Measurements from ENCODE around the gene KLHDC9.

DNA sequence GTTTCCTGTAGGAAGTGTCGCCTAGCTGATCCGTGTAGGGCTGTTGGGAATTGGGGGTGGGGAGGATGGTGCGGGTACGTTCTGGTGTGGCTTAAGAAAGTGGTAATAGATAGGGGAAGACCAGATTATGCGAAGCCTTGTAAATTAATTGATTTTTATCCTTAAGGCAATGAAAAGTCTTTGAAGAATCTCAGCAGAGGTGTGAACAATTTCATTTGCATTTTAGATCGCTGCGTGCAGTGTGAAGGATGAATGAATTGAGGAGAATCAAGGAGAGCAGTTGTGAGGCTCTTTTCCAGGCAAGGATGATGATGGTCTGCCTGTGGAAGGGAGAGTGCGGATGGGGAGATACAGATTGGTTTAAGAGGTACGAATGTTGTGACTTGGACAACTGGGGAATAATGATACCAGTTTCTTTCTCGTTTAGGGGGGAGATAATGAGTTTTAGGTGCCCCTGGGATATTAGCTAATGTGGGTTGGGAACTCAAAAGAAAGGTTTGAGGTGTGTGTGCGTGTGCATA, 35.1 kb downstream of the KLHDC9 start:
- TF ChIP-seq, protein P1, sequence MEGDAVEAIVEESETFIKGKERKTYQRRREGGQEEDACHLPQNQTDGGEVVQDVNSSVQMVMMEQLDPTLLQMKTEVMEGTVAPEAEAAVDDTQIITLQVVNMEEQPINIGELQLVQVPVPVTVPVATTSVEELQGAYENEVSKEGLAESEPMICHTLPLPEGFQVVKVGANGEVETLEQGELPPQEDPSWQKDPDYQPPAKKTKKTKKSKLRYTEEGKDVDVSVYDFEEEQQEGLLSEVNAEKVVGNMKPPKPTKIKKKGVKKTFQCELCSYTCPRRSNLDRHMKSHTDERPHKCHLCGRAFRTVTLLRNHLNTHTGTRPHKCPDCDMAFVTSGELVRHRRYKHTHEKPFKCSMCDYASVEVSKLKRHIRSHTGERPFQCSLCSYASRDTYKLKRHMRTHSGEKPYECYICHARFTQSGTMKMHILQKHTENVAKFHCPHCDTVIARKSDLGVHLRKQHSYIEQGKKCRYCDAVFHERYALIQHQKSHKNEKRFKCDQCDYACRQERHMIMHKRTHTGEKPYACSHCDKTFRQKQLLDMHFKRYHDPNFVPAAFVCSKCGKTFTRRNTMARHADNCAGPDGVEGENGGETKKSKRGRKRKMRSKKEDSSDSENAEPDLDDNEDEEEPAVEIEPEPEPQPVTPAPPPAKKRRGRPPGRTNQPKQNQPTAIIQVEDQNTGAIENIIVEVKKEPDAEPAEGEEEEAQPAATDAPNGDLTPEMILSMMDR (IDR thresholded peaks at IDR 0.05): no peak
- TF ChIP-seq EZH2 (IDR thresholded peaks at IDR 0.05; ENCODE audit: borderline replicate concordance, insufficient read depth, low read depth, low read length, poor library complexity, severe bottlenecking): no peak
